ENCODE data around the gene BRICD5.

DNA sequence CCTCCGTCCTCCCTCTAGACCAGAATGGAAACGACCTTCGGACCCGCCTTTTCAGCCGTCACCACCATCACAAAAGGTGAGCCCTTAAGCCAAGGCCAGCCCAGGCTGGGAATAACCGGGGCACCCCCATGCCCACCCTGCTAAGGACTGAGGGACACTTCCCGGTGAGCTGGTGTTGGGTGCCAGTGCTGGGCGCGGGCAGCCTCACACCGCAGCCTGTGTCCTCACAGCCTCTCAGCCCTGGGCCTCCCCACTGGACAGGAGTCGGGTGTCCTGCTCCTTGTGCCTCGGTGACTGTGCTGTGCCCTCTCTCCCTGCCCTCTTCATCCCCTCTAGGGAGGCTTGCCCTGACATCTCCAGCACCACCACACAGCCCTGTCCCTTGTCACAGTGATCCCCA lies 44.8 kb downstream of the BRICD5 start:
- TF ChIP-seq, protein P1, sequence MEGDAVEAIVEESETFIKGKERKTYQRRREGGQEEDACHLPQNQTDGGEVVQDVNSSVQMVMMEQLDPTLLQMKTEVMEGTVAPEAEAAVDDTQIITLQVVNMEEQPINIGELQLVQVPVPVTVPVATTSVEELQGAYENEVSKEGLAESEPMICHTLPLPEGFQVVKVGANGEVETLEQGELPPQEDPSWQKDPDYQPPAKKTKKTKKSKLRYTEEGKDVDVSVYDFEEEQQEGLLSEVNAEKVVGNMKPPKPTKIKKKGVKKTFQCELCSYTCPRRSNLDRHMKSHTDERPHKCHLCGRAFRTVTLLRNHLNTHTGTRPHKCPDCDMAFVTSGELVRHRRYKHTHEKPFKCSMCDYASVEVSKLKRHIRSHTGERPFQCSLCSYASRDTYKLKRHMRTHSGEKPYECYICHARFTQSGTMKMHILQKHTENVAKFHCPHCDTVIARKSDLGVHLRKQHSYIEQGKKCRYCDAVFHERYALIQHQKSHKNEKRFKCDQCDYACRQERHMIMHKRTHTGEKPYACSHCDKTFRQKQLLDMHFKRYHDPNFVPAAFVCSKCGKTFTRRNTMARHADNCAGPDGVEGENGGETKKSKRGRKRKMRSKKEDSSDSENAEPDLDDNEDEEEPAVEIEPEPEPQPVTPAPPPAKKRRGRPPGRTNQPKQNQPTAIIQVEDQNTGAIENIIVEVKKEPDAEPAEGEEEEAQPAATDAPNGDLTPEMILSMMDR (conservative IDR thresholded peaks at IDR 0.05; ENCODE audit: low read depth, low read length), result no peak
- no peak for TF ChIP-seq EZH2 (IDR thresholded peaks at IDR 0.05; ENCODE audit: borderline replicate concordance, low read depth, low read length, poor library complexity, severe bottlenecking)
